ENCODE measurements around the gene MAS1. TPM values are rescaled to one million over a fixed set of nuclear protein-coding genes. Genes with fewer than 3 reads are reported as not detected.

MAS1 gene
- polyA plus RNA-seq, 1 donor = 0.01 TPM

DNA sequence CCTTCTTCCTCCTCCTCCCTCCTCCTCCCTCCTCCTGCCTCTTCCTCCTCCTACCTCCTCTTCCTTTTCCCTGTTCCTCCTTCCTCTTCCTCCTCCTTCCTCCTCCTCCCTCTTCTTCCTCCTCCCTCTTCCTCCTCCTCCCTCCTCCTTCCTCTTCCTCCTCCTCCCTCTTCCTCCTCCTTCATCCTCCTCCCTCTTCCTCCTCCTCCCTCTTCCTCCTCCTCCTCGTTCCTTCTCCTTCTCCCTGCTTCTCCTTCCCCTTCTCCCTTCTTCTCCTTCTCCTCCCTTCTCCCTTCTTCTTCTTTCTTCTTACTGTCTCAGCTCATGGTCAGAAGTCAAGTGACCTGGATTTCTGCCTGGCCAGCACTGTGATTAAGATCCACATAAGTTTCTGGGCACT lies 7.7 kb downstream of the MAS1 start:
- WGBS (ENCODE audit: insufficient coverage, low lambda C conversion rate) = 86% methylated on average over 1 of the region's 1 CpG
- Histone ChIP-seq H3K4me3 (ENCODE audit: low read length) (no peak overlapping the region), H3K36me3 (ENCODE audit: control insufficient read depth, insufficient read depth, low read length) (no peaks in the 10 kb centered on the region), H3K4me1 (ENCODE audit: control insufficient read depth, insufficient read depth, low read length) (no peaks in the 10 kb centered on the region), H3K27ac (ENCODE audit: low read length) (no peak overlapping the region), H3K27me3 (ENCODE audit: control insufficient read depth, insufficient read depth, low read length) (peaks cover 16% of the 10 kb centered on the region), H3K9me3 (ENCODE audit: control insufficient read depth, low read depth, low read length) (no peaks in the 10 kb centered on the region)
- no peak for DNase-seq

DNA sequence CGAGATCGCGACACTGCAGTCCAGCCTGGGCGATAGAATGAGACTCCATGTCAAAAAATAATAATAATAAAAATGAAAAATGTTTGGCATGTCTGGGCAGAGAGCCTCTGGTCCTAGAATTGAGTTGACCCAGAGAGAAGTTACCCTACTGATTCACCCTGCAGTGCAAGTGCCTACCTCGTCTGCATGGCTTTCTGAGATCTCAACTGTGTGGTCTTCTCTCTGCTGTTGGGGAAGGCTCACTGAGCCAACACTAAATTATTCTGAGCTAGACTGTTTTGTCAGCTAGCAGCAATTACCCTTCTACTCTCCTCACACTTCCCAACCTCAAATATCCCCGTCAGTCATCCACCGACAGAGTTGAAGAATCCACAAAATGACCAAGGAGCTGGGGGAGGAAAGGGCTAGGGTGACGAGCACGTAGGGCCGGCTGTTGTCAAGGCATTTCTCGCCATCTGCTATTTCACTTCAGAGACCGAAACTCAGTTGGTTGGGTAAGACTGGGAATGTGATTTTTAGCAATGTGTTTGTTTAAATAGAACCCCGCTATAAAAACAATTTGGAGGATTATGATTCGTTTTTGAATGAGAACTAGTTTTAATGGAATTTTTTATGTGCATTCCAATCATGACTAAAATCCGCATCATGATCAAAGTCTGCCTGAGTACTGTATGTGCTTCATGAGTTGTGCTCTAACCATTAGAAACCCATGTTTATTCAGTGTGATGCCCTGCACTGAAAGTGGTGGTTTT lies 9.4 kb downstream of the MAS1 start:
- Histone ChIP-seq H3K9me3 (ENCODE audit: control insufficient read depth, low read depth, low read length) (no peaks in the 10 kb centered on the region), H3K27ac (ENCODE audit: low read length) (no peak overlapping the region), H3K4me3 (ENCODE audit: low read length) (no peak overlapping the region), H3K27me3 (ENCODE audit: control insufficient read depth, insufficient read depth, low read length) (peaks cover 13% of the 10 kb centered on the region), H3K4me1 (ENCODE audit: control insufficient read depth, insufficient read depth, low read length) (no peaks in the 10 kb centered on the region), H3K36me3 (ENCODE audit: control insufficient read depth, insufficient read depth, low read length) (no peaks in the 10 kb centered on the region)
- DNase-seq = no peak
- 87% methylated on average over 7 of the region's 15 CpGs for WGBS (ENCODE audit: insufficient coverage, low lambda C conversion rate)

DNA sequence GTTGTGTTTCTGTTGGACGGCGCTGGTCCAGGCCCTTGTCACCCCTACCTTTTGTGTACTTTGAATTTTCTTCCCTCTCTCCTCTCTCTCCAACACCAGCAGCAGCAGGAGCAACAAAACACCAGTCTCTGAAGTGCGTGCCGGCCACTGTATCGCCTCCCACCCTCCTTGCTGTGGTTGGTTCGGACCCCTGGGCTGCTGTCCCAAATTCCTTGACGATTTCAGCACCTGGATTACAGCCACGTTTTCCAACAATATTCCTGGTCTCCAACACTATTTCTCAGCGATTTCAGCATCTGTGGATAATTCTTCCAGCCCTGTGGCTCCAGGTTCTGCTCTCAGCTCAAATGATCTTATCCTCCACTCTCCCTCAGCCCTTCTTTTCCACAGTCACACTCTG lies 11.8 kb downstream of the MAS1 start:
- H3K36me3 ChIP-seq (ENCODE audit: control insufficient read depth, insufficient read depth, low read length) = no peaks in the 10 kb centered on the region
- no peak overlapping the region for H3K4me3 ChIP-seq (ENCODE audit: low read length)
- peaks cover 5% of the 10 kb centered on the region for H3K4me1 ChIP-seq (ENCODE audit: control insufficient read depth, insufficient read depth, low read length)
- DNase-seq = no peak
- H3K27me3 ChIP-seq (ENCODE audit: control insufficient read depth, insufficient read depth, low read length) = peaks cover 13% of the 10 kb centered on the region
- WGBS (ENCODE audit: insufficient coverage, low lambda C conversion rate) = no CpG with 5 or more reads among the region's 9 CpGs
- H3K27ac ChIP-seq (ENCODE audit: low read length) = no peak overlapping the region
- H3K9me3 ChIP-seq (ENCODE audit: control insufficient read depth, low read depth, low read length) = no peaks in the 10 kb centered on the region

DNA sequence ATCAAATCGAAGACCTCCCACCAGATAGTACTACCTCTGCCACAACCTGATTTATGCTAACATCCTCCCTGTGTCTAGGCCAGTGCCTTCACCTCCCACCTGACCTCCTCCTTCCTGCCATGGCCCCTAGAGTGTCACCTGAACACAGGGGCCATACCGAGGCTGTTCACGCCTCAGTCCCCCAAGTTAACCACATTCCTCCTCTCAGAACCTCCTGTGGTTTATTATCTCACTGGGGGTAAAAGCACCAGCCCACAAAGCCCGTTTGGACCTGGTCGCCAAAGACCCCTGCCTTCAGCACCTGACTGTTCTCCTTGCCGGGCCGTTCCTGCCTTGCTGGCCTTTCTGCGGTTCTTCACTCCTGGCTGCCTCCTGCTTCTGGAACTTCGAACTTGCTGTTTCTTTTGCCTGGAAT lies 13.7 kb downstream of the MAS1 start:
- no peaks in the 10 kb centered on the region for H3K36me3 ChIP-seq (ENCODE audit: control insufficient read depth, insufficient read depth, low read length)
- DNase-seq = no peak
- H3K4me3 ChIP-seq (ENCODE audit: low read length) = no peak overlapping the region
- H3K9me3 ChIP-seq (ENCODE audit: control insufficient read depth, low read depth, low read length) = no peaks in the 10 kb centered on the region
- peaks cover 18% of the 10 kb centered on the region for H3K4me1 ChIP-seq (ENCODE audit: control insufficient read depth, insufficient read depth, low read length)
- no peak overlapping the region for H3K27ac ChIP-seq (ENCODE audit: low read length)
- 100% methylated on average over 1 of the region's 9 CpGs for WGBS (ENCODE audit: insufficient coverage, low lambda C conversion rate)
- peaks cover 13% of the 10 kb centered on the region for H3K27me3 ChIP-seq (ENCODE audit: control insufficient read depth, insufficient read depth, low read length)

DNA sequence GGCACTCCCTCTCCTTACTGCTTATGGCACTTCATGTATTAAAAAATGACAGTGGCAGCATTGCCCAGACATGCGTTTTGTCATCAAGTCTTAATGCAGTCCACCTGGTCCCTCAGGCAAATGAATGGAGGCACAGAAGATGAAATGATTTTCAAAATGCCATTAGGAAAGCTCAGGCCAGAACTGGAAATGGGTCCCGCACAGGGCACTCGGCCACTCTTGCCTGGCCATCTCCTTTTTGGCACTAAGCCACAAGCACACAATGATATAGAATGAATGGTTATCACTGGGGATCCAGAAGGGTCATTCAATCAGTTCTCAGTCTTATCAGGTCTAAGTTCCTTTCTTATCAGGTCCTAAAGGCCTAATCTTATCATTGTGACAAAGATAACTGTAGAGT lies 15.6 kb downstream of the MAS1 start:
- Histone ChIP-seq H3K4me1 (ENCODE audit: control insufficient read depth, insufficient read depth, low read length) (peaks cover 19% of the 10 kb centered on the region), H3K4me3 (ENCODE audit: low read length) (no peak overlapping the region), H3K36me3 (ENCODE audit: control insufficient read depth, insufficient read depth, low read length) (no peaks in the 10 kb centered on the region), H3K27ac (ENCODE audit: low read length) (no peak overlapping the region), H3K9me3 (ENCODE audit: control insufficient read depth, low read depth, low read length) (no peaks in the 10 kb centered on the region), H3K27me3 (ENCODE audit: control insufficient read depth, insufficient read depth, low read length) (peaks cover 16% of the 10 kb centered on the region)
- no peak for DNase-seq
- 60% methylated on average over 1 of the region's 3 CpGs for WGBS (ENCODE audit: insufficient coverage, low lambda C conversion rate)

DNA sequence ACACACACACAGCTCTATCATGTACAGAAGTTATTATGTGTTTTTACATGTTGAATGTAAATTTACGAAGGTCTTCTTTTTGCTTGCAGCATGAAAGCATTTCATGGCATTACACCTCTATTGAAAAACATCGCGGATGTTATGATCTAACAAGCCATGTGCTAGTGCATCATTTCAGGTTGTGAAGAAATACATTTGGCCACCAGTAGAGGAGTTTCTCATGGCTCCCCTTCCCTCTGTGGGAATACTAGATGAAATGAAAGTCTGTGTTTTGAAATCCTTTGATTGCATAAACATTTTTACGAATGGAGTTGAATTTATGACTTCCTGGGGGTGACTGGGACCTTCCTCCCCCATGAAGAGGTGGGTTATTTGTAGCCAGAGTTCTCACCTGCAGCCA lies 17.7 kb downstream of the MAS1 start:
- WGBS (ENCODE audit: insufficient coverage, low lambda C conversion rate) = no CpG with 5 or more reads among the region's 4 CpGs

DNA sequence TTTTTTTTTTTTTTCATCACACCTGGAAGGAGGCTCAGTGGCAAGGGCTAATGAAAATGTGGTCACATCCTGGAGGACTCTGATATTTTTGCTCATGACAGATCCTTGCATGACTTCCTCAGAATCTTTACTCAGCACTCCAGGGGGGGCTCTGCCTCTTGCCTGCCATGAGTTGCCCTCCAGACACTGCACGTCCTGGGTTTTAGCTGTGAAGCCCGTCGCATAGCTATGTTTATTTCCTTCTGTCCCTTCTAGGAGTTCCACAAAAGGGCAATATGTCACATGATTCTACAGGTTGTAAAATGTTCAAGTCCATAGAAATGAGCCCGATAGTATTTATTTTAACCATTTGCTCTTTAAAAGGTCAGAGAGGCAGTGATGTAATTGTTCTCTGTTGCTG lies 18.2 kb downstream of the MAS1 start:
- H3K27me3 ChIP-seq (ENCODE audit: control insufficient read depth, insufficient read depth, low read length) = peaks cover 16% of the 10 kb centered on the region
- H3K4me1 ChIP-seq (ENCODE audit: control insufficient read depth, insufficient read depth, low read length) = peaks cover 19% of the 10 kb centered on the region
- peak overlapping the region; percentile 30 for H3K27ac ChIP-seq (ENCODE audit: low read length)
- no peaks in the 10 kb centered on the region for H3K9me3 ChIP-seq (ENCODE audit: control insufficient read depth, low read depth, low read length)
- H3K4me3 ChIP-seq (ENCODE audit: low read length) = no peak overlapping the region
- WGBS (ENCODE audit: insufficient coverage, low lambda C conversion rate) = 14% methylated on average over 1 of the region's 4 CpGs
- no peaks in the 10 kb centered on the region for H3K36me3 ChIP-seq (ENCODE audit: control insufficient read depth, insufficient read depth, low read length)
- DNase-seq = peak; percentile 15 to 62

More for the DNA sequence above, 17.7 kb downstream of the MAS1 start:
- Histone ChIP-seq H3K4me1 (ENCODE audit: control insufficient read depth, insufficient read depth, low read length) (peaks cover 19% of the 10 kb centered on the region), H3K4me3 (ENCODE audit: low read length) (no peak overlapping the region), H3K36me3 (ENCODE audit: control insufficient read depth, insufficient read depth, low read length) (no peaks in the 10 kb centered on the region), H3K27me3 (ENCODE audit: control insufficient read depth, insufficient read depth, low read length) (peaks cover 19% of the 10 kb centered on the region), H3K9me3 (ENCODE audit: control insufficient read depth, low read depth, low read length) (no peaks in the 10 kb centered on the region), H3K27ac (ENCODE audit: low read length) (peak overlapping the region; percentile 30)
- no peak for DNase-seq

DNA sequence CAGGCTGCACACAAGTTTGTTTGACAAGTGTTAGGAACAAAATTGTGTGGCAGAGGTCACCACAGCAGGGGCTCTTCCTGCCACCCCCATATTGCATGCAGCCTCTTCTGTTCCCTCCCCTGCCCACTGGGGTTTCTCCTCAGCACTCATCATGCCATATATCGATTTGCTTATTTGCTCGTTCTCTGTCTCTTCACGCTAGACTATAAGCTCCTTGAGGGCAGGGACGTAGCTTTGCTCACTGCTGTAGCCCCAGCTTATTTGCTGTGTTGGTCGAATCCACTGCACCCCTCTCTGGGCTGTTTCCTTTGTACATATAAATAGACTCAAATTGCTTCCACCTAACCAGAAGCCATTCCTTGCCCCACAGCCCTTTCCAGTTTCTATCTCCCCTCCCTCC lies 19.6 kb downstream of the MAS1 start:
- H3K27ac ChIP-seq (ENCODE audit: low read length) = no peak overlapping the region
- H3K27me3 ChIP-seq (ENCODE audit: control insufficient read depth, insufficient read depth, low read length) = peaks cover 18% of the 10 kb centered on the region
- H3K4me1 ChIP-seq (ENCODE audit: control insufficient read depth, insufficient read depth, low read length) = peaks cover 19% of the 10 kb centered on the region
- WGBS (ENCODE audit: insufficient coverage, low lambda C conversion rate) = no CpG with 5 or more reads among the region's 5 CpGs
- DNase-seq = no peak
- no peaks in the 10 kb centered on the region for H3K36me3 ChIP-seq (ENCODE audit: control insufficient read depth, insufficient read depth, low read length)
- H3K4me3 ChIP-seq (ENCODE audit: low read length) = no peak overlapping the region
- no peaks in the 10 kb centered on the region for H3K9me3 ChIP-seq (ENCODE audit: control insufficient read depth, low read depth, low read length)

DNA sequence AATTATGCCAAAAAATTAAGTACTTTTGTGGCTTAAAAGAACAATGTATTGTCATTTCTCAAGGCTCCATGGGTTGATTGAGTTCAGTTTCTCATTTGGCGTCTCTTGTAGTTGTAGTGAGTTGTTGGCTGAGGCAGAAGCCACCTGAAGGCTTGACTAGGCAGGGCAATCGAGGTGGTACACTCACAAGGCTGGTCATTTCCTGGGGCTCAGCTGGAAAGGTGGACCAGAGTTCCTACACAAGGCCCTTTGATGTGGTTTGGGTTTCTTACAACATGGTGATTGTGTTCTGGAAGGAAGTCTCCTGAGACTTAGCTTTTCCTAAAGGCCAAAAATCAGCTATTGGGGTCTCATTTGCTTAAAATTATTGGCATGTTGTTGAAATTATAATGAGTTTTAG lies 22.6 kb downstream of the MAS1 start:
- no peak for DNase-seq
- WGBS (ENCODE audit: insufficient coverage, low lambda C conversion rate) = 100% methylated on average over 1 of the region's 2 CpGs

DNA sequence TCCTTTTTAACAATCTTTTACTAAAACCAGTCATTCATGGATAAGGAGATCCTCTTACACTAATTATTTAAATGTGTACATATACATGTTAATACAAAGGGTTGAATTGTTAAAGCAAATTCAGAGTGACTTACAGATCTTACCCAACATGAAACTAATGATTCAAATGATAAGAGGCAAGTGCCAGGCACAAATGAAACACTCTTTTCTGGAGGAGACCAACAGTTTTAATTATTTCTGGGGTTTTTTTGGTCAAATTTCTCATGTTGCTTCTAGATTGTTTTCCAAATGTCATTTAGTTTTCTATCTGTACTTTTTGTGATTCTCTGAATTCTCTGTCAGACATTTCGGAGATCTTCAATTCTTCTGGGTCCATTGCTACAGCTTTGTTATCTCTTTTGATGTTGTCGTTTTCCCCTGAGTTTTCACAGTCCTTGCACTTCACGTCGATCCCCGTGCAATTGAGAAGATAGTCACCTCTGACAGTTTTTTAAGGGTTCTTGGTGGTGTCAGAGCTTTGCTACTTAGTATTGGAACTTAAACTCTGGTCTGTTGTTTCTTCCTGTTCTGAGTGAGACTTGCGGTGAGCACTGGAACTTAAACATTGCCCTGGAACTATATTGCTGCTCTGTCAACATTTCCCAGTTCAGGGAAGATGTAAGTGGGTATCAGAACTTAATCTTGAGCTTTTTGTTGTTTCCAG lies 23.2 kb downstream of the MAS1 start:
- Histone ChIP-seq H3K4me3 (ENCODE audit: low read length) (no peak overlapping the region), H3K27ac (ENCODE audit: low read length) (no peak overlapping the region)
- WGBS (ENCODE audit: insufficient coverage, low lambda C conversion rate) = 85% methylated on average over 5 of the region's 6 CpGs

More for the DNA sequence above, 22.6 kb downstream of the MAS1 start:
- peaks cover 9% of the 10 kb centered on the region for H3K4me1 ChIP-seq (ENCODE audit: control insufficient read depth, insufficient read depth, low read length)
- no peak overlapping the region for H3K4me3 ChIP-seq (ENCODE audit: low read length)
- H3K36me3 ChIP-seq (ENCODE audit: control insufficient read depth, insufficient read depth, low read length) = no peaks in the 10 kb centered on the region
- no peak overlapping the region for H3K27ac ChIP-seq (ENCODE audit: low read length)
- H3K27me3 ChIP-seq (ENCODE audit: control insufficient read depth, insufficient read depth, low read length) = peaks cover 18% of the 10 kb centered on the region
- no peaks in the 10 kb centered on the region for H3K9me3 ChIP-seq (ENCODE audit: control insufficient read depth, low read depth, low read length)

More for the DNA sequence above, 23.2 kb downstream of the MAS1 start:
- Histone ChIP-seq H3K27me3 (ENCODE audit: control insufficient read depth, insufficient read depth, low read length) (peaks cover 18% of the 10 kb centered on the region), H3K9me3 (ENCODE audit: control insufficient read depth, low read depth, low read length) (no peaks in the 10 kb centered on the region), H3K4me1 (ENCODE audit: control insufficient read depth, insufficient read depth, low read length) (peaks cover 5% of the 10 kb centered on the region), H3K36me3 (ENCODE audit: control insufficient read depth, insufficient read depth, low read length) (no peaks in the 10 kb centered on the region)
- no peak for DNase-seq

All from large intestine (tissue), 3 donors.